Thoracic aorta (tissue), 2 donors: ENCODE results near the gene GRAMD4. TPM values are rescaled to one million over a fixed set of nuclear protein-coding genes. Genes with fewer than 3 reads are reported as not detected.

Experiments
- ATAC-seq: fragments of 150-250 bp; one replicate; pipeline ENCODE4 v1.8.0; 2017; ENCODE audit warnings: low read depth; ENCODE audit not compliant: insufficient number of reproducible peaks, low FRiP score
- DNase-seq: peaks from one replicate; pipeline ENCODE4 v3.0.0-alpha.2; 2020; ENCODE audit warnings: low spot score
- H3K27ac ChIP-seq, 2 donors: fragments of 200-600 bp; sonication (generic); 1 replicate in 1 of 2; 2 replicates in 1 of 2; pipeline ENCODE4 v1.5.1; 2016; ENCODE audit warnings: mild to moderate bottlenecking in 2 of 2, moderate library complexity in 2 of 2
- H3K27me3 ChIP-seq: fragments of 200-600 bp; sonication (generic); replicated peaks from 2 replicates; pipeline ENCODE4 v1.6.0; 2016; ENCODE audit warnings: mild to moderate bottlenecking; ENCODE audit not compliant: insufficient read depth
- H3K36me3 ChIP-seq: fragments of 200-600 bp; sonication (generic); one replicate; pipeline ENCODE4 v1.5.1; 2016
- H3K4me1 ChIP-seq, 2 donors: fragments of 200-600 bp; sonication (generic); 1 replicate in 1 of 2; 2 replicates in 1 of 2; pipeline versions ENCODE4 v1.5.1 to v1.6.0; 2016; ENCODE audit warnings: low read depth in 2 of 2, mild to moderate bottlenecking in 1 of 2; ENCODE audit not compliant: control insufficient read depth in 1 of 2
- H3K4me3 ChIP-seq: fragments of 200-600 bp; sonication (generic); 2 replicates; pipeline ENCODE4 v1.5.1; 2016; ENCODE audit warnings: mild to moderate bottlenecking
- H3K9me3 ChIP-seq: fragments of 200-600 bp; sonication (generic); 2 replicates; pipeline ENCODE4 v1.5.1; 2016
- total RNA-seq, 2 donors: library from RNA; depleted of rRNA; stranded (reverse); fragments of >200 nt; gene quantifications; one replicate each; pipeline versions ENCODE4 v1.1.0 to v1.2.3, GENCODE V29; 2016
- TF ChIP-seq, protein P1 (sequence below): fragments of 200-600 bp; sonication (generic); IDR thresholded peaks from one replicate; pipeline ENCODE4 v1.5.1; 2019; ENCODE audit warnings: antibody characterized with exemption

The GRAMD4 gene
- total RNA-seq, 2 donors from 2014 or later, result 16.2 to 56.5 TPM

DNA sequence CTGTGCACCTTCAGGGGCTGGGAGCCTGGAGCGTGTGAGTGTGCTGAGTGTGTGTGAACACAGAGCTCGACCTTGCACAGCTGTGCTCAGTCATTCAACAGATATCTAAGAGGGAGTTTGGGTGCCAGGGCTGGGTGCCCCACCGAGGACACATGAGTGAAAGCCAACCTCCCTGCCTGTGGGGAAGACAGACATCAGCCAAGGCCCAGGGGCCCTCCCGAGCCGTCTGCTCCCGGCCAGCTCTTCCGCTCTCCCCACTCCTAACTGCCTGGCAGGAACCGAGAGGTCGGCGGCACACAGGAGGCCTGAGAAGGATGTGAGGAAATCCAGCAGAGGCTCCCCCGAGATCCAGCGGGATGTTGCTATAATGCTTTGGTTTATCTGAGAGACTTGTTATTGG, 85.9 kb downstream of the GRAMD4 start:
- H3K27me3 ChIP-seq, result no peaks in the 10 kb centered on the region
- H3K27ac ChIP-seq, result no peak overlapping the region
- ATAC-seq, result no peak
- DNase-seq, result no peak
- no peak overlapping the region for H3K4me3 ChIP-seq
- peaks cover 60% of the 10 kb centered on the region for H3K36me3 ChIP-seq
- H3K4me1 ChIP-seq, result no peaks in the 10 kb centered on the region
- H3K9me3 ChIP-seq, result no peaks in the 10 kb centered on the region
- TF ChIP-seq, protein P1, sequence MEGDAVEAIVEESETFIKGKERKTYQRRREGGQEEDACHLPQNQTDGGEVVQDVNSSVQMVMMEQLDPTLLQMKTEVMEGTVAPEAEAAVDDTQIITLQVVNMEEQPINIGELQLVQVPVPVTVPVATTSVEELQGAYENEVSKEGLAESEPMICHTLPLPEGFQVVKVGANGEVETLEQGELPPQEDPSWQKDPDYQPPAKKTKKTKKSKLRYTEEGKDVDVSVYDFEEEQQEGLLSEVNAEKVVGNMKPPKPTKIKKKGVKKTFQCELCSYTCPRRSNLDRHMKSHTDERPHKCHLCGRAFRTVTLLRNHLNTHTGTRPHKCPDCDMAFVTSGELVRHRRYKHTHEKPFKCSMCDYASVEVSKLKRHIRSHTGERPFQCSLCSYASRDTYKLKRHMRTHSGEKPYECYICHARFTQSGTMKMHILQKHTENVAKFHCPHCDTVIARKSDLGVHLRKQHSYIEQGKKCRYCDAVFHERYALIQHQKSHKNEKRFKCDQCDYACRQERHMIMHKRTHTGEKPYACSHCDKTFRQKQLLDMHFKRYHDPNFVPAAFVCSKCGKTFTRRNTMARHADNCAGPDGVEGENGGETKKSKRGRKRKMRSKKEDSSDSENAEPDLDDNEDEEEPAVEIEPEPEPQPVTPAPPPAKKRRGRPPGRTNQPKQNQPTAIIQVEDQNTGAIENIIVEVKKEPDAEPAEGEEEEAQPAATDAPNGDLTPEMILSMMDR, result no peak

DNA sequence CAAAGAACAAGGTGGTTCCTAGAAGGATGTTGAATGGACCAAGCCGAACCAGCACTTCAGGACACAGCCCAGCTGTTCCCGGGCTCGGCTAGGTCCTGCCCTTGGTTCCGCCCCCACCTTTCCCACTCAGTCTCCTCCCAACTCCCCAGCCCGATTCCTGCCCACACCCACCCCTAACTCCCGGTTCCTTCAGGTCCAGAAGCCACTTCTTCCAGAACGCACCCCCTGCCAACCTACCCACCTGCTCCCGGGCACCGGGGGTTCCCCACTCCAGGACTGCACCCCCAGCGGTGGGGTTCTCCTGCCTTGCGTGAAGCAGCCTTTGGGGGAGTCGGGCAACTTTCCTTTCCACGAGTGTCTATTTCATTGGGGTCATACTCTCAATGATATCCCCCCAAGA, 87.1 kb downstream of the GRAMD4 start:
- H3K36me3 ChIP-seq, result peaks cover 62% of the 10 kb centered on the region
- H3K27me3 ChIP-seq, result no peaks in the 10 kb centered on the region
- DNase-seq (no peak), ATAC-seq (no peak)
- H3K4me3 ChIP-seq, result no peak overlapping the region
- H3K9me3 ChIP-seq, result no peaks in the 10 kb centered on the region
- TF ChIP-seq, protein P1, result no peak
- no peak overlapping the region for H3K27ac ChIP-seq
- H3K4me1 ChIP-seq, result no peaks in the 10 kb centered on the region

DNA sequence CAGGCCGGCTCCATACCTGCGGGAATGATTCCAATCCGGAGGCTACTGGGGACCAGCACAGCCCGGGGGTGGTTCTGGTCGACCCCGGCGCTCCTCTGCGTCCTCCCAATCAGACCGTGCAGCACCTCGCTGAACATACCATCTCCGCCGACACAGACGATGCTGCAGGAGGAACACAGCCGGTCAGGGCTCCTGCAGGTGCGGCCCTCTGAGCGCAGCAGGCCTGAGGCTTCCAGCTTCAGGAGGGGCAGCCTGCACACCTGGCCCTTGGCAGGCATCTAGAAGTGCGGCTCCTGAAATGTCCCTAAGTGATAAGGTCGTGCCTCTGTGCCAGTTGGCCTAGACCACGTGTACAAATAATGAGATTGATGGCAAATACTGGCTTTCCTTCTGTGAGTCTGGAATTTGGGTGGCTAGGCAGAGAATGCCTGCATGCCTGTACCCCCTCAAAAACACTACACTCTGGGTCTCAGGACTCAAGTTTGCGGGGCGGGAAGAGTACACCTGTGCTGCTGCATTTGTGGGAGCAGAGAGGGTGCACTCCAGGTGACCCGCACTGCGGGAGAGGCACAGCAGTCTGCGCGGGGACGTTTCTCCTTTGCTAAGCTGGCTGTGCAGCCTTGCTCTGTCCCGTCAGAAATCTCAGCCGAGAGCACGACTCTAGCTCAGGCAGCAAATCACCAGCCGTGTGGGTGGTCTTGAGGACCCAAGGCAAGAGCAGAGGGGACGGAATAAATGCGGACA, 87.8 kb downstream of the GRAMD4 start:
- TF ChIP-seq, protein P1, result no peak
- H3K36me3 ChIP-seq, result peaks cover 62% of the 10 kb centered on the region
- H3K4me3 ChIP-seq, result no peak overlapping the region
- H3K27me3 ChIP-seq, result no peaks in the 10 kb centered on the region
- DNase-seq (no peak), ATAC-seq (no peak)
- H3K4me1 ChIP-seq, result no peaks in the 10 kb centered on the region
- H3K9me3 ChIP-seq, result no peaks in the 10 kb centered on the region
- no peak overlapping the region for H3K27ac ChIP-seq

DNA sequence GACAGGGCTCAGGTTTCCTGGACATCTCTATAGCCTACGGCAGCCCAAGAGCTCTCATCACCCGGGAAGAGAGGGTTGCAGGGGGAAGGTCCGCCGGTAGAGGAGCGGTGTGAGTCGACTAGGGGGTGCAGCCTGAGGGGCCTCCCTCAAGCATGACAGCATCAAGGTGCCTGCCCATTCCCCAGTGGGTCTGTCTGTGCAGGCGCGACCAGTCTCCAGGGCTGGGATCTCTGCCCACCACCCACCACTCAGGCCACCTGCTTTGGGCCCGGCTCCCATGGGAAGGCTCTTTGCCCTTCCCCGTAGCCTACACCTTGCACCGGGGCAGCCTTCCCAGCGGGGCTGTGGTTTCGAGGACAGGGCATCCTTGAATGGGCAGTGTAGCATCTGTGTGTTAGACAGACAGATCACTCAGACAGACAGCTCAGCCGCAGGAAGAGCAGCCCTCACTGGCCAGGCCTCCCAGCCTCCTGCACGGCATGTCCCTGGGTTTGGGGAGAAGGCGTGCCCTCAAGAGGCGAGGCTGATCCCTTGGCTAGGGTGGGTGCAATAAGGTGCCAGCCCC, 88.7 kb downstream of the GRAMD4 start:
- ATAC-seq (no peak), DNase-seq (no peak)
- peaks cover 61% of the 10 kb centered on the region for H3K36me3 ChIP-seq
- H3K4me3 ChIP-seq, result no peak overlapping the region
- TF ChIP-seq, protein P1, result no peak
- no peaks in the 10 kb centered on the region for H3K9me3 ChIP-seq
- H3K27me3 ChIP-seq, result no peaks in the 10 kb centered on the region
- peaks cover under 1 to 5% of the 10 kb centered on the region in 2 donors for H3K4me1 ChIP-seq
- no peak overlapping the region for H3K27ac ChIP-seq

DNA sequence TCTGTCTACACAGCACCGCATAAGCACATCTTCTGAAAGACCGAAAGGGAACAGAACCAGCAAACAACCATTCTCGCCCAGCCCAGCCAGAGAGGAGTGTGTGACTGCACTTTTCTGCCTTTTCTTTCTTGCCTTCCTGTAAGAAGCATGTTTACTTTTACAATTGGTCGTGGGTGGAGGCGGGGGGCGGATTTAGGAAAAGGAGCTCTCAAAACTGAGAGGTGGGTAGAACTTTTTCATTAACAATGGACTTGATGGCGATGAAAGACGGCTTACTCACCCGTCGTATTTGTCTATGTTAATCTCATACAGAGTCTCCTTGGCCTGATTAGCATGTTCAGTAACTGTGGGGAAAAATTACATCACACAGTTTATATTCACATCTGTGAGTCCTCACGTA, 90.6 kb downstream of the GRAMD4 start:
- Histone ChIP-seq H3K27ac (no peak overlapping the region), H3K9me3 (no peaks in the 10 kb centered on the region), H3K36me3 (peaks cover 56% of the 10 kb centered on the region), H3K4me1 (peaks cover 11 to 17% of the 10 kb centered on the region in 2 donors), H3K27me3 (no peaks in the 10 kb centered on the region), H3K4me3 (no peak overlapping the region)
- ATAC-seq, result no peak
- TF ChIP-seq, protein P1, result no peak
- DNase-seq, result no peak
